ENCODE measurements around the gene RGS4.

- TF ChIP-seq EZH2 (IDR thresholded peaks at IDR 0.05; ENCODE audit: low read depth) = no peak
- no peak for TF ChIP-seq CTCF (conservative IDR thresholded peaks at IDR 0.05)
Measured at GRCh38 chr1:163029901-163030300, 39.3 kb upstream of the RGS4 start.
